NB4 (cell line): ENCODE measurements around the gene MSH3.

Experiments used
- POLR2A ChIP-seq: IDR thresholded peaks from 2 replicates; pipeline ENCODE4 v1.6.1; 2011; ENCODE audit warnings: mild to moderate bottlenecking; ENCODE audit not compliant: insufficient read length; ENCODE audit errors: extremely low read depth
- TF ChIP-seq, protein P1 (sequence below): IDR thresholded peaks from one replicate; pipeline ENCODE4 v1.5.1; 2012; ENCODE audit warnings: low read depth, low read length
- TF ChIP-seq, protein P2 (sequence below): IDR thresholded peaks from 2 replicates; pipeline ENCODE4 v1.6.1; 2011; ENCODE audit warnings: low read depth, low read length

DNA sequence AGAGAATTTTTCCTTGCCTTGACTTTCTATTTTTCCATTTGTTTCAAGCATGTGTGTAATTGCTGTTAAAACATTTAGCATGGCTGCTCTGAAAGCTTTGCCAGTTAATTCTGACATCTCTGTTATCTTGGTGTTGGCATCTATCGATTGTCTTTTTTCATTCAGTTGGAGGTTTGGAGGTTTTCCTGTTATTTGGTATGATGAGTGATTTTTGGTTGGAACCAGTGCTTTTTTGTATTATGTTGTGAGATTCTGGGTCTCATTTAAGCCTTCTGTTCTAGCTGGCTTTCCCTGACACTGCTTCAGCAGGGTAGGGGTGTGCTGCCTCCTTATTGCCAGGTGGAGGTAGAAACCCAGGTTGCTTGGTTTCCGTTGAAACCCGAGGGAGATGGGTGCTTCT lies 41.2 kb downstream of the MSH3 start:
- TF ChIP-seq, protein P1, sequence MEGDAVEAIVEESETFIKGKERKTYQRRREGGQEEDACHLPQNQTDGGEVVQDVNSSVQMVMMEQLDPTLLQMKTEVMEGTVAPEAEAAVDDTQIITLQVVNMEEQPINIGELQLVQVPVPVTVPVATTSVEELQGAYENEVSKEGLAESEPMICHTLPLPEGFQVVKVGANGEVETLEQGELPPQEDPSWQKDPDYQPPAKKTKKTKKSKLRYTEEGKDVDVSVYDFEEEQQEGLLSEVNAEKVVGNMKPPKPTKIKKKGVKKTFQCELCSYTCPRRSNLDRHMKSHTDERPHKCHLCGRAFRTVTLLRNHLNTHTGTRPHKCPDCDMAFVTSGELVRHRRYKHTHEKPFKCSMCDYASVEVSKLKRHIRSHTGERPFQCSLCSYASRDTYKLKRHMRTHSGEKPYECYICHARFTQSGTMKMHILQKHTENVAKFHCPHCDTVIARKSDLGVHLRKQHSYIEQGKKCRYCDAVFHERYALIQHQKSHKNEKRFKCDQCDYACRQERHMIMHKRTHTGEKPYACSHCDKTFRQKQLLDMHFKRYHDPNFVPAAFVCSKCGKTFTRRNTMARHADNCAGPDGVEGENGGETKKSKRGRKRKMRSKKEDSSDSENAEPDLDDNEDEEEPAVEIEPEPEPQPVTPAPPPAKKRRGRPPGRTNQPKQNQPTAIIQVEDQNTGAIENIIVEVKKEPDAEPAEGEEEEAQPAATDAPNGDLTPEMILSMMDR, result no peak
- TF ChIP-seq POLR2A, result no peak
- TF ChIP-seq, protein P2, sequence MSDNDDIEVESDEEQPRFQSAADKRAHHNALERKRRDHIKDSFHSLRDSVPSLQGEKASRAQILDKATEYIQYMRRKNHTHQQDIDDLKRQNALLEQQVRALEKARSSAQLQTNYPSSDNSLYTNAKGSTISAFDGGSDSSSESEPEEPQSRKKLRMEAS, result no peak
